ENCODE measurements around the gene KDELR3. TPM values are rescaled to one million over a fixed set of nuclear protein-coding genes. Genes with fewer than 3 reads are reported as not detected.

Gene KDELR3
- total RNA-seq, 1 experiment from 2014 or later: 7.3 TPM

DNA sequence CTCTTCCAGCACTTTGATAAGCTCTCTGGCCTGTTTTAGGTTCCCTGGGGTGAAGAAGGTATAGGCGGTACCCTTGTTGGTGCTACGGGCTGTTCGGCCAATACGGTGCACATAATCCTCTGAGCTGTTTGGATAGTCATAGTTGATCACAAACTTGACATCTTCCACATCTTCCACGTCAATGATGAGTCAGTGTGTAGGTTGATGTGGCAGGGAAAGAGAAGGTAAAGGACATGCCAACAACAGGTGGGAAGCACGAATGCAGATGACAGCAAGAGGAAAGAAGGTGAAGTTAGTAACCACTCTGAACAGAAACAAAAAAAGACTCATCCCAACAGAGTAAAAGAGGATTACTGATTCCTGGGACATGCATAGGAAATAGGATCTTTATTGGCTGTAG, 20.1 kb downstream of the KDELR3 start:
- Histone ChIP-seq H3K23ac (ENCODE audit: insufficient read length, low read depth, low read length) (no peak overlapping the region), H3K79me1 (ENCODE audit: insufficient read depth, low read depth, low read length, poor library complexity, severe bottlenecking) (no peaks in the 10 kb centered on the region), H3K27ac (ENCODE audit: insufficient read length, low read depth, low read length) (no peak overlapping the region), H4K91ac (ENCODE audit: insufficient read length, low read depth, low read length) (no peak overlapping the region), H2BK12ac (ENCODE audit: insufficient read length, low read depth, low read length) (no peak overlapping the region), H2AFZ (ENCODE audit: low read length) (no peak overlapping the region), H4K8ac (replicated peaks; ENCODE audit: insufficient read length, low read depth, low read length) (no peak overlapping the region), H2BK15ac (ENCODE audit: low read depth, low read length) (no peak overlapping the region), H4K5ac (ENCODE audit: insufficient read length, low read depth, low read length) (no peak overlapping the region), H3K14ac (ENCODE audit: insufficient read depth, low read length) (no peak overlapping the region), H2BK120ac (ENCODE audit: low read depth, low read length, poor library complexity, severe bottlenecking) (no peak overlapping the region), H3K27me3 (ENCODE audit: insufficient read depth, low read length) (no peaks in the 10 kb centered on the region), H2BK20ac (ENCODE audit: low read depth, low read length, poor library complexity, severe bottlenecking) (no peak overlapping the region), H3K79me2 (ENCODE audit: insufficient read depth, low read length) (no peaks in the 10 kb centered on the region), H3K4ac (ENCODE audit: low read depth, low read length) (no peak overlapping the region), H2AK5ac (ENCODE audit: insufficient read length, low read length) (no peak overlapping the region), H3T11ph (ENCODE audit: low read length) (no peak overlapping the region), H3K23me2 (ENCODE audit: insufficient read length, low read depth, low read length, poor library complexity, severe bottlenecking) (no peaks in the 10 kb centered on the region), H3K4me2 (ENCODE audit: insufficient read depth, insufficient read length, low read length) (no peak overlapping the region), H3K56ac (ENCODE audit: insufficient read length, low read depth, low read length) (no peak overlapping the region), H3K4me1 (ENCODE audit: insufficient read depth, low read length) (no peaks in the 10 kb centered on the region), H4K20me1 (ENCODE audit: control insufficient read depth, insufficient read depth, insufficient read length) (no peaks in the 10 kb centered on the region), H3K9me3 (ENCODE audit: control insufficient read depth, low read depth, low read length) (no peaks in the 10 kb centered on the region), H2BK5ac (ENCODE audit: insufficient read length, low read length) (no peak overlapping the region), H3K9ac (ENCODE audit: extremely low read depth, insufficient read length, low read length) (no peak overlapping the region), H3K18ac (ENCODE audit: insufficient read length, low read depth, low read length) (no peak overlapping the region)
- H3K4me1 Mint-ChIP-seq: peaks cover 20 to 44% of the 10 kb centered on the region in 2 experiments
- peak overlapping the region in 1 of 3 experiments; percentile 56; a peak in 2 of 7 replicates for H3K27ac Mint-ChIP-seq
- no peaks in the 10 kb centered on the region; the same call in 1 of the 2 replicates for H3K27me3 Mint-ChIP-seq (ENCODE audit: low read depth)
- H3K4me3 Mint-ChIP-seq: no peak overlapping the region
- no peaks in the 10 kb centered on the region for H3K9me3 Mint-ChIP-seq
- TF ChIP-seq, protein P1, sequence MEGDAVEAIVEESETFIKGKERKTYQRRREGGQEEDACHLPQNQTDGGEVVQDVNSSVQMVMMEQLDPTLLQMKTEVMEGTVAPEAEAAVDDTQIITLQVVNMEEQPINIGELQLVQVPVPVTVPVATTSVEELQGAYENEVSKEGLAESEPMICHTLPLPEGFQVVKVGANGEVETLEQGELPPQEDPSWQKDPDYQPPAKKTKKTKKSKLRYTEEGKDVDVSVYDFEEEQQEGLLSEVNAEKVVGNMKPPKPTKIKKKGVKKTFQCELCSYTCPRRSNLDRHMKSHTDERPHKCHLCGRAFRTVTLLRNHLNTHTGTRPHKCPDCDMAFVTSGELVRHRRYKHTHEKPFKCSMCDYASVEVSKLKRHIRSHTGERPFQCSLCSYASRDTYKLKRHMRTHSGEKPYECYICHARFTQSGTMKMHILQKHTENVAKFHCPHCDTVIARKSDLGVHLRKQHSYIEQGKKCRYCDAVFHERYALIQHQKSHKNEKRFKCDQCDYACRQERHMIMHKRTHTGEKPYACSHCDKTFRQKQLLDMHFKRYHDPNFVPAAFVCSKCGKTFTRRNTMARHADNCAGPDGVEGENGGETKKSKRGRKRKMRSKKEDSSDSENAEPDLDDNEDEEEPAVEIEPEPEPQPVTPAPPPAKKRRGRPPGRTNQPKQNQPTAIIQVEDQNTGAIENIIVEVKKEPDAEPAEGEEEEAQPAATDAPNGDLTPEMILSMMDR (conservative IDR thresholded peaks at IDR 0.05): no peak
- WGBS (ENCODE audit: extremely low coverage, insufficient read length, low lambda C conversion rate): no CpG with 5 or more reads among the region's 6 CpGs
- peaks cover 74 to 94% (median 93%) of the 10 kb centered on the region in 3 experiments for H3K36me3 Mint-ChIP-seq (ENCODE audit: insufficient read depth in 1 of 3, low read depth in 3 of 3)
- DNase-seq: no peak

All from H9 (cell line).